HL-60 (cell line): Measurements from ENCODE around the gene SLC43A1.

Source experiments
- DNase-seq, 2 experiments: peaks; one replicate each; pipeline ENCODE4 v3.0.0-alpha.2; 2010 to 2020; ENCODE audit warnings: low read depth in 1 of 2, low spot score in 1 of 2
- H3K27ac ChIP-seq: fragments of 250-450 bp; sonication (Bioruptor Pico); replicated peaks from 2 replicates; pipeline ENCODE4 v1.5.1; 2020; ENCODE audit warnings: mild to moderate bottlenecking, moderate library complexity
- H3K27me3 ChIP-seq: fragments of 250-450 bp; sonication (Bioruptor Pico); 2 replicates; pipeline ENCODE4 v1.5.1; 2021; ENCODE audit warnings: mild to moderate bottlenecking, moderate library complexity; ENCODE audit not compliant: insufficient read depth, poor library complexity, severe bottlenecking
- H3K4me3 ChIP-seq: replicated peaks from 2 replicates; pipeline ENCODE4 v1.5.1; 2011; ENCODE audit warnings: mild to moderate bottlenecking, control low read depth, low read length; ENCODE audit not compliant: insufficient read depth
- GABPA ChIP-seq: IDR thresholded peaks from 2 replicates; pipeline ENCODE4 v1.6.1; 2012; ENCODE audit warnings: low read depth
- POLR2AphosphoS5 ChIP-seq: IDR thresholded peaks from 2 replicates; pipeline ENCODE4 v1.6.1; 2012; ENCODE audit warnings: low read depth
- REST ChIP-seq: IDR thresholded peaks from 2 replicates; pipeline ENCODE4 v1.6.1; 2012; ENCODE audit warnings: low read depth; ENCODE audit not compliant: insufficient replicate concordance
- SPI1 ChIP-seq: IDR thresholded peaks from 2 replicates; pipeline ENCODE4 v1.6.1; 2012; ENCODE audit warnings: low read depth, mild to moderate bottlenecking, borderline replicate concordance
- TF ChIP-seq, protein P1 (sequence below): IDR thresholded peaks from one replicate; pipeline ENCODE4 v1.5.1; 2011; ENCODE audit warnings: low read length, control low read depth, inconsistent platforms; ENCODE audit not compliant: insufficient read depth

The SLC43A1 gene

DNA sequence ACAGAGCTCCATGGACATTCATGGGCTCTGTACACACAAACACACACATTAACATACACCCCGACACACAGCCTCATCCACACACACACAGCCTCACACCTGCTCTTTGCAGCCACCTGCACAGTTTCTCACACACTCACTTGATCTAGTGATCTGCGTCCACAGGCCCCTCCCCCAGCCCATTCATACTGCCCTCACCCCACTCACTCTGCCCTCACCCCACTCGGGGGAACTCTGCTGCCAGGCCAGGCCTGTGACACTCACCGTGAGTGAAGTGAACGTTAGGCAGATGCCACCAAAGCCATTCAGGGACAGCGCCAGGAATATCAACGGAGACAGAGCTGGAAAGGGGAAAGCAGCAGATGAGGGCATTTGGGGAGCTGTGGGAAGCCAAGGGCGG is 15.0 kb downstream of the SLC43A1 start:
- Histone ChIP-seq H3K4me3 (no peak overlapping the region), H3K27me3 (no peaks in the 10 kb centered on the region), H3K27ac (no peak overlapping the region)
- no peak for DNase-seq
- TF ChIP-seq REST (no peak), GABPA (no peak), POLR2AphosphoS5 (no peak), SPI1 (no peak)
- TF ChIP-seq, protein P1, sequence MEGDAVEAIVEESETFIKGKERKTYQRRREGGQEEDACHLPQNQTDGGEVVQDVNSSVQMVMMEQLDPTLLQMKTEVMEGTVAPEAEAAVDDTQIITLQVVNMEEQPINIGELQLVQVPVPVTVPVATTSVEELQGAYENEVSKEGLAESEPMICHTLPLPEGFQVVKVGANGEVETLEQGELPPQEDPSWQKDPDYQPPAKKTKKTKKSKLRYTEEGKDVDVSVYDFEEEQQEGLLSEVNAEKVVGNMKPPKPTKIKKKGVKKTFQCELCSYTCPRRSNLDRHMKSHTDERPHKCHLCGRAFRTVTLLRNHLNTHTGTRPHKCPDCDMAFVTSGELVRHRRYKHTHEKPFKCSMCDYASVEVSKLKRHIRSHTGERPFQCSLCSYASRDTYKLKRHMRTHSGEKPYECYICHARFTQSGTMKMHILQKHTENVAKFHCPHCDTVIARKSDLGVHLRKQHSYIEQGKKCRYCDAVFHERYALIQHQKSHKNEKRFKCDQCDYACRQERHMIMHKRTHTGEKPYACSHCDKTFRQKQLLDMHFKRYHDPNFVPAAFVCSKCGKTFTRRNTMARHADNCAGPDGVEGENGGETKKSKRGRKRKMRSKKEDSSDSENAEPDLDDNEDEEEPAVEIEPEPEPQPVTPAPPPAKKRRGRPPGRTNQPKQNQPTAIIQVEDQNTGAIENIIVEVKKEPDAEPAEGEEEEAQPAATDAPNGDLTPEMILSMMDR = no peak

DNA sequence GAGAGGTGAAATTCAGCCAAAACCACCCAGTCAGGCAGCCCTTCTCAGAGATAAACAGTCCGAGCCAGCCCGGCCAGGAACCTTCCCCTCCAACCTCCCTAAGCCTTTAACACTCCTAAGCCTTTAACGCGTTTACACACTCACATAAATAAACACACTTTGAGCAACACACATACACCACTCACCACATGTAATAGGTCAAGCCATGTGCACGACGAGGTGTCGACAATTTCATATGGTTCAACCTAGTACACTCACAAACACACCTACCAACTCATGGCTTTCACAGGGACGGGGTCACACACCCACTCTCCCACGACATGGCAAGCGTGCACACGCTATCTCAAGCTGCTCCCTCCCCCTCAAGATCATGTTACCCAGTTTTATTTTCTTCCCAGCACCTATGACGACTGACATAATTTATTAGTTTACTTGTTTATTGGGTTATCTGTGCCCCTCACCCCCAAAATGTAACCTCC is 15.5 kb downstream of the SLC43A1 start:
- Histone ChIP-seq H3K27me3 (no peaks in the 10 kb centered on the region), H3K4me3 (no peak overlapping the region), H3K27ac (no peak overlapping the region)
- TF ChIP-seq SPI1 = no peak
- TF ChIP-seq REST = no peak
- no peak for TF ChIP-seq GABPA
- DNase-seq = no peak

GRCh38 chr11:57499413-57499982 is 16.0 kb downstream of the SLC43A1 start:
- Histone ChIP-seq H3K27ac (no peak overlapping the region), H3K4me3 (no peak overlapping the region), H3K27me3 (no peaks in the 10 kb centered on the region)
- no peak for DNase-seq
- TF ChIP-seq, protein P1 = no peak
- TF ChIP-seq REST (no peak), SPI1 (no peak), POLR2AphosphoS5 (no peak), GABPA (no peak)

- H3K27ac ChIP-seq = no peak overlapping the region
- no peaks in the 10 kb centered on the region for H3K27me3 ChIP-seq
- no peak for DNase-seq
- H3K4me3 ChIP-seq = no peak overlapping the region
- no peak for TF ChIP-seq POLR2AphosphoS5
- no peak for TF ChIP-seq REST
- no peak for TF ChIP-seq GABPA
- TF ChIP-seq SPI1 = no peak
- TF ChIP-seq, protein P1 = no peak
These were observed 17.0 kb downstream of the SLC43A1 start for GRCh38 chr11:57498540-57498939.
